ENCODE results near the gene AP1B1.

- no peak for TF ChIP-seq CTCF (IDR thresholded peaks at IDR 0.05)
- TF ChIP-seq POLR2A (IDR thresholded peaks at IDR 0.05): no peak
Measured at GRCh38 chr22:29433856-29434255, 45.5 kb upstream of the AP1B1 start.

Measured in testis (tissue), 2 donors.